DMS53 (cell line): ENCODE data around the gene WDR49.

Experiments
- DNase-seq: peaks from one replicate; lab custom pipeline; 2025; lab: John Stamatoyannopoulos, UW

Gene WDR49

DNA sequence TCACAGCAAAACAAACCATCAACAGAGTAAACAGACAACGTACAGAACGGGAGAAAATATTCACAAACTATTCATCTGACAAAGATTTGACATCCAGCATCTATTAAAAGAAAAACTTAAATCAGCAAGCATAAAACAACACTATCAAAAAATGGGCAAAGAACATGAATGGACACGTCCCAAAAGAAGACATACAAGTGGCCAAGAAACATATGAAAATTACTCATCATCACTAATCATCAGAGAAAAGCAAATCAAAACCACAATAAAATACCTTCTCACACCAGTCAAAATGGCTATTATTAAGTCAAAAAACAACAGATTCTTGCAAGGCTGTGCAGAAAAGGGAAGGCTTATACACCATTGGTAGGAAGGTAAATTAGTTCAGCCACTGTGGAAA lies 166.2 kb downstream of the WDR49 start:
- no peak for DNase-seq

DNA sequence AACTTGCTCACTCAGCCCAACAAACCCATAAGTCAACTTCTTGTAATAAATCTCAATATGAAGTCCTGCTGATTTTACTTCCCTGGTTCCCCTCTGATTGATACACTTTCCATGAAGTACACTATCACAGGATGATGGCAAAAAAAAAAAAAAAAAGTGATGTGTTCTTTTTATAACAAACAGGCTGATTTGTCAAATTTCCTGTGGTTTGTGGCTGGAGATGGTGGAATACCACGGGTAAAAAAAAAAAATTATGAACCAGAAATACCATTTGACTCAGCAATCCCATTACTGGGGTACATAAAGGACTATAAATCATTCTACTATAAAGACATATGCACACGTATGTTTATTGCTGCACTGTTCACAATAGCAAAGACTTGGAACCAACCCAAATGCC lies 169.2 kb downstream of the WDR49 start:
- no peak for DNase-seq

DNA sequence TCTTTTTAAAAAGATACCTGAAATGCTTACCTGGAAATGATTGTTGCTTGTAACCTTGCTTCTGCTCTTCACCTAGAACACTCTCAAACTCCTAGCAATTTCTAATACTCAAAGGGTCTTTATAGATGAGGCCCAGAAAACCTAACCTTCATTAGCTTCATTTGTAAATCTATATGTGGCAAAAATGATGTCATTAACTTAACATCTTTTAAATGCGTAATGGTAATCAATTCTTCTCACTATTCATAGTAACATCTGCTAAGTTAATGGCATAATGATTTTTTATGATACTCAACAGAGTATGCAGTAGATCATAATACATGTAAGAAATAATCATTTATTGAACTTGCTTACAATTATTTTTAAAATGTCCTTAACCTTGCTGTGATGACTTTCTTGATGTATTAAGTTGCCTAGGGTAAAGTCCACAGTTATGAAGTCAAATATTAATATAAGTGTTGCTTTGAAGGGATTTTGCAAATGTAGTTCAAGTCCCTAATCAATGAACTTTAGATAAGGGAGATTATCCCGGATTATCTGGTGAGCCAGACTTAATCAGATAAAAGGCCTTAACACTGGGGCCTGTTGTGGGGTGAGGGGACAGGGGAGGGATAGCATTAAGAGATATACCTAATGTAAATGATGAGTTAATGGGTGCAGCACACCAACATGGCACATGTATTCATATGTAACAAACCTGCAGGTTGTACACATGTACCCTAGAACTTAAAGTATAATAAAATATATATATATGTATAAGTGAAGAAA lies 169.8 kb downstream of the WDR49 start:
- DNase-seq: no peak

DNA sequence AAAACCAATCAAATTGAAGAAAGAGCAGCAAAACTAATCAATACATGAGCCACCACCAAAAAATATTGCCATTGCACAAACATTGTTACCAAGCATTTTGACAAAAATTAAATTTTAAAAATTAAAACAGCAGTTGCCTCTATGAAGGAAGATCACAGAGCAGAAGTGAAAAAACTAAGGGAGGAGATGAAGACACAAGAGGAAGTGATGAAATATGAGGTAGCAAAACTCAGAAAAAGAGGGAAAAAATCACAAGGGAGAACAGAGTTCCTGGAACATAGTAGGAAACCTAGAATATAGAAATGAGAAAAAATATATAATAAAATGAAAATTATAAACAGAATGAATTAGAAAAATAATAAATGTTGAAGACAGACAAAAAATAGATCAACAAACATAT lies 172.6 kb downstream of the WDR49 start:
- DNase-seq: no peak

DNA sequence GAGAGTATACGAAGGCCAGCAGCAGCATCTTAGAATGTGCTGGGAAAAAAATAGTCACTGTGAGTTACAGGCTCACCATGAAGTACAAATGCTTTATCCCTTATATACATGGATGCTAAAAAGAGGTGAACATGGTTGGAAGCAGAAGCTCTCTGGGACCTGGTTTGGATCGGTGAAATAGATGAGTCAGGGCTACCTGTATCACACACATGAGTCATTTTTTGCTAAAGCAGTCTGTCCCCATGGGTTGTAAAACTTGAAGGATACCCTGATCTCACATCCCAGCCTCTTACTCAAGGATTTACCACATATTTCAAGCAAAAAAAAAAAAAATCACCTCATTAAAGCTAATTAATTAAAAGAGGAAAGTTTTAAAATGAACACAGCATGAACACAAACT lies 173.0 kb downstream of the WDR49 start:
- no peak for DNase-seq

DNA sequence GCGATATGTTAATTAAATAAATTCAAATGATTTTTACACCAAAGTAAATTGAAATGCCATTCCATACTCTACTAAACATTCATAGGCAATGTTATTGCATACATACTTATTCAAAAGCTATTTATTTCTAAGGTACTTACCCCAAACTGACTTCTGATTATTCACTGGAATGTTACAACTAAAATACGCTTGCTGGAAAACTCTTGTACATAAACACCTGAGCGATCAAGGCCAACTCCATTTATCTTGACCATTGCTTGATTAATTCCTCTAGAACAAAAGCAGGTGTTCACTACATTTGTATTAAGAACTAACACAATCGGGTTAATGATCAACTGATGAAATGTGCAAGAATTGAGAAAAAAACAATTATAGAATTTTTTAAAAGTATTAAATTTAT lies 179.9 kb downstream of the WDR49 start, which contains the start of gene SERPINI2:
SERPINI2 (minus strand) TSS at position 180 of the 400 bp plus-strand sequence. CDS start 2,208 bp downstream, outside the sequence.
- no peak for DNase-seq

DNA sequence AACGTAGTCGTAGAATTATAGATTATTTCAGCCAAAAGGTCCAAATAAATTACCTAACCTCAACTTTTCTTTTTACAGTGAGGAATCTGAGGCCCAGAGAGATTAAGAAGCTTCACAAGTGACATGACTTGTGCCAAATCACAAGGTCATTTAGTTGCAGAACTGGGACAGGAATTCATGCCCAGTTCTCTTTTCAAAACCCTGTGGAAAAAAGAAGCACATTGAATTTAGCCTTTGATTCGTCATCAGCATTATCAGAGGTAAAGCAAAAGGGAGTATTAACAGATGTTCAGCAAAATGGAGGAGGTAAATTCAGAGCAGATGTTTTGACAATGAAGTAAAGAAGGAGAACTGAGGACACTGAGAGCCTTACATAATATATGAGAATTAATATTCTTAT lies 184.4 kb downstream of the WDR49 start:
- no peak for DNase-seq

DNA sequence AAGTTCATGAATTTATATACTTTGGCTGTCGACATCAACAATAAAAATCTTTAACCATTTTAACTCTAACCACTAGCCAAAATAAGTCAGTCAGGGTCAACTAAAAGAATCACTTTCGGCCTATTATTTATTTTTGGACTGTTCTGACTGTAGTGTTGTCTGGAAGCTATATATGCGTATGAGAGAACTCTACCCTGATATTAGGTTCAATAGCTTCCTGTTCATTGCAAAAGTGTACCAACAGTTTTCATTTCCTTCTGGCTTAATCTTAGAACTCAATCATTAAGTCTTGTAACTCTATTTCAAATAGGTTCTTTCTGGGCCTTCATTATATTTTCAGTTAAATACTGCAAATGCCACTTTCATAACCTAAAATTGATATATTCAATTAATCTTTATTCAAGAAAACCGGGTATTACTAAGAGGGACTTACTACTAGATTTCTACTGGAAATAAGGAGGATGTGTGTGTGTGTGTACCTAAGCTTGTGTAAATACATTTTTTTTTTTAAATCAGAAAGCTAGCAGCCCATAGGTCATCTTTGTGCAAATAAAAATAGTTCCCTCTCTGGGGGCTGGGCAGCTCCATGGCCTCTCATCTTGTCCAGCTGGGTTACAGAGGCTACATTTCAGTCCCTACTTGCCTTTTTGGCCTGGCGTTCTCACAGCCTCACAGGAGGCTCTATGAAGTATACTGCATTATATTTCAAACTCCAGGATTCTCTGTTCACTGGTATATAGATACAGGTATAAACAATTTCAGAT lies 185.7 kb downstream of the WDR49 start:
- peak; percentile 90 for DNase-seq

DNA sequence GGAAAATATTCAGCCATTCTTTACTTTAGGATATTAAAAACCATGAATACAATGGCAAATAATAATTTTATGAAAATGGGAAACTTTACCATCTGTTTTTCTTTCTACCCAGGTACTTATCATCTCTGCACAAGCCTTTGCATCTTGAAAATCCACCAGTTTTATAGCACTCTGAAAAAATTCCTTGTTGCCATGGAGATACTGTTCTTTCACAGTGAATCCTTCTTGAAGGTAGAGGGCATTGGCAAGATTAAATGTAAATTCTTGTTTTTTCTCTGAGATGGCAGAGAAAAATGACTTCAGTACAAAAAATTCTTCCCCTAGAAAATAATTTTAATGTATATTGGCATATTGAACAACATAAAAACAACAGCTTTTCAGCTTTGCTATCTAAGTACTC lies 186.8 kb downstream of the WDR49 start:
- peak; percentile 20 for DNase-seq

DNA sequence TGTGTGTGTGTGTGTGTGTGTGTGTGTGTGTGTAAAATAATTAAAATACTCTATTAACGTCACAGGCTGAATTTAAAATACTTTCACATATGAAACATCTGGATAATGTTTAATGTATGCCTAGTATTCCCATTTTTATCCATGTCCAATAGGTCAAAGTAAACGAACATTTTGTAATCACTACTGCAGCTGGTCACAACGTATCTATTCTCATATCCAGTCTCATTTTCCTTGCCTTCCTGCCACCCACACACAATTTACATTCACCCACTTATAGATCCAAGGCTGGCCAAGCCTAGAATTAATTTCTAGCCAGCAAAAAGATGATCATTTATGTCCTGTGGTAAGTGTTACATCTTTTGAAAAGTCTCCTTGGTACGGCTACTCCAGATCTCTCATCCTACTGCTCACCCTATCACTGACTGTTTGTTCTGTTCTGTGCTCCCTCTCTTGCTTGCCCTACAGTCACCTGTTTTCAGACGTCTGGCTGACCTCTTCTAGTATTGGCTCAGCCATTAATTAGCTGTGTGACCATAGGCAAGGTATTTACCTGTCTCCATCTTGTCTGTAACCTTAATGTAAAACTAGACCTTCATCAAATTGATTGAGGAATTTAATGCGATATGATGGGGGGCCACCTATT lies 197.5 kb downstream of the WDR49 start:
- DNase-seq: no peak

DNA sequence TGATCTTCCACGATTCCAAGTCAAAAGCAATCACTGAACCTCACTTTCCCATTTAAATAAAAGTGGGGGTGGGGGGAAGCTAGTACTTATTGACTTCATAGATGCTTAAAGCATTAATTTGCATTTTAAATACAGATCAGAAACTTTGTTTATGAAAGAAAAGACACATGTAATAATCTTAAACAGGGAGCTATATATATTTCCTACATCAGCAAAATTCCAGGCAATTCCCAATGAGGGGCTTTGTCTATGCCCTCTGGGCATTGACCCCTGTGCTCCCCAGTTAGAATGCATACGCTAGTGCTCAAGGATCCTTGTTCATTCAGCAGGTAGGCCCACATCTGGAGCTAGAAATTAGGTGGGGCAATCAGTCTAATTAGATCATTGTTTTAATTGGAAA lies 199.9 kb downstream of the WDR49 start:
- no peak for DNase-seq

DNA sequence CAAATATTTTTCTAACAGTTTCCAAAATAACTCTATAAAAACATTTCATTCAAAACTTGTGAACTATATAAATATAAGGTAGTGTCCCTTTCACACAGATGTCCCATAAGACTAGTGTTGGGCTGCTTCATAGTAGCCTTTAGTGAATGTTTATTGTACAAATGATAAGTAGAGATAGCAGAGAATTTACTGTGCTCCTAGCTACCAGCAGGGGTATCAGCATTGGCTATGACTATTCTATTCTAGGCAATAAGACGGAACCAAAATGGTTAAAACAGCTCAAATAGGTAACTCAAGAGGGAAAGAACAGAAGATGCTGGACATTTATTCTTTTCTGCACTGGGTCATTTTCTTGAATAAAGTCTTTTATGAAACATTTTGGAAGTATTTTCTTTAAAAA lies 202.5 kb downstream of the WDR49 start:
- no peak for DNase-seq

DNA sequence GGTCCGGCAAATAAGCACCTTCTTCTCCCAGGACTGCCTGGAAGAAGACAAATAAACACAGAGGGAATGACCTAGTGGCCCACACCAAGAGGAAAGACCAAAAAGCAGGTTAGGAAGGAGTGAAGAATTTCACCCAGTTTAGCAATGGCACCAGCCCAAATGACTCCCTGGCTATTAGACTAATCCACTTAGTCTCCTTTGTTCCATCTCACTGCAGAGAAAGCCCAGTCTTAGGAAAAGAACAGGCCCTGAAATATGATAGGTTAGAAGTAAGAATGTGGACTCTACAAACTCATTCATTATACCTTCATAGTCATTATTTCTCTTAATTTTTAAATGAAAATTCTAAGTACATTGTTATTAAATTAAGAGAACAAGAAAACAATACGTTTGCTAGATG lies 203.1 kb downstream of the WDR49 start:
- no peak for DNase-seq

DNA sequence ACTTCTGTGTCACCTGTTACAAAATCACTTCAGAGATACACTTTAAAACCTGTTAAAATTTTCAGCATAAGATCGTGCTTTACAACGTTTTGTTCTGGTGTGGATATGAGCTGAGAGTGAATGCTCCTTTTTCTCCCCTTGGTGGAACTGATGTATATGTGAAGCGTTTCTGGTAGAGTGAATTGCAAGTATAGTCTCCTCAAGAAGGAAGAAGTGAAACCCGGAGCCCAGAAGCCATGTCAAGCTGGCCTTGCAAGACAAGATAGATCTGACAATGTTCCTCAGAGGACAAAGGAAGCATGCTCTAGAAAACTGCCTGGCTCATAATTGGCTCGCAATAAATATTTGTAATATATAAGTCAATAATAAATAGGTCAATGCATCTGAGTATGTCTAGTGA lies 203.5 kb downstream of the WDR49 start:
- DNase-seq: no peak

DNA sequence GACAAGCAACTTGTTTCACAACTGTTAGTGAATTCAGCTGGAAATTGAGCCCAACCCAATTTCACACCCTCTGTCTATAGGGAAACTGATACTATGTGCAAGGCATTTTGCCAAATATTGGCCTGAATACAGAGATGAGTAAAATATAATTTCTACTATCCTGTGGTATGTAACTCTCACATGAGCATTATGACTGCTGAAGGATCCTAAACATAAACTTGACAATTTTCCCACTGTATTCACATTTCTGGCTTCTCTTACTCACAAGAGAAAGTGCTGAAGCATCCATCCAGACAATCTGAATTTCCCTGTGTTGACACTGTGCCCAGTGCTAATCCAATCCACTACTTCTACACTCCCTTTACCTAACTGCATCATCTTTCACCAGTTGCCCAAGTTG lies 208.3 kb downstream of the WDR49 start:
- DNase-seq: no peak

DNA sequence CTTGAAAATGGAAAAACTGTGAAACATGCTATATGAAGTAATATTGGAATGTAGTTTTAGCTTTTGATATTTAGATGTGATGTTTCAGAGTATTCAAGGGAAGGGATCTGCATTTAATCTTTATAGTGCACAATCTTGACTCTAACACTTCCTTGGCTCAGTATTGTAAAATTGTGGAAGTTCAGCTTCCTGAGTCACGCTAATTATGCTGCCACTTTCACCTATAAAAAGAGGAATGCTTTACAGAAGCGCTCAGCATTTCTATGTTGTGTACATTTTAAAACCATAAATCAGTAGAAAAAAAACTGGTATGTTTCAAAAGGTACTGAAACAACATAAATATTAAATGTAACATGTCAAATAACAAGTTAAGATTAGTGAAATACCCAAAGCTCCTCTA lies 212.5 kb downstream of the WDR49 start:
- no peak for DNase-seq

DNA sequence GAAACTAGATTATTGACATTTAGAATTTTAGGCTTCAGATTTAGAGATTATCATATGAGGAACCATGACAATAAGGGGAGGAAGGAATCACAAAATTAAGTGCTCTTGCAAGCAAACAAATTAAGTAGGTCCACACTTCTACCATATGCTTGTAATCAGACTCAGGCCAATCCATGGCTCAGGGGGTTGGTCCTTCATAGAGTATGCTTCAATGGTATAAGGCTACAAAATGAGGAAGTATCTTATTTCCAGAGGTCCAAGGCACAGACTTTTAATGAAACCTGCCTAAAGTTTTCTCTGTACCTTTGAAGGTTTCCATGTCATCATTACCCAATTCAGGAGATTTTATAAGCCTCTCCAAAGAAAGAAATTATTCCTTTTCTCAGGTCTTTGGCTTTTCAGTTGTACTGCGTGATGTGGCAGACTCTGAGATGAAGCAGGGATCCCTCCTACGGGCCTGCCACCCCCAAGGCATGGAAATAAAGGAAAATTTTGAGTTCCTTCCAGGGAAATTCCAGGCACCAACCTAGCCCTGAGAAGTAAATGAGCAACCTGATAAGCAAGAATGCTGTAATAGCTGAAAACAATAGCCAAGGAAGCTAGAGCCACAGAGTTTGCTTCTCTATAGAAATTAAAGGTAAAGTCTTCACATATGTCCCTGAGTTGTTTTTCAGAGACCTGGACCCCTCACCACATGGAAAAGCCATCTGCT lies 216.2 kb downstream of the WDR49 start:
- DNase-seq: no peak
